ENCODE data around the gene COL18A1. TPM values are rescaled to one million over a fixed set of nuclear protein-coding genes. Genes with fewer than 3 reads are reported as not detected.

The COL18A1 gene
- total and polyA plus RNA-seq, 9 of the 15 experiments (the other 6 are each of a cell fraction or from before 2014, with no cell fraction given) = 0.14 to 16.4 (median 2.0) TPM

DNA sequence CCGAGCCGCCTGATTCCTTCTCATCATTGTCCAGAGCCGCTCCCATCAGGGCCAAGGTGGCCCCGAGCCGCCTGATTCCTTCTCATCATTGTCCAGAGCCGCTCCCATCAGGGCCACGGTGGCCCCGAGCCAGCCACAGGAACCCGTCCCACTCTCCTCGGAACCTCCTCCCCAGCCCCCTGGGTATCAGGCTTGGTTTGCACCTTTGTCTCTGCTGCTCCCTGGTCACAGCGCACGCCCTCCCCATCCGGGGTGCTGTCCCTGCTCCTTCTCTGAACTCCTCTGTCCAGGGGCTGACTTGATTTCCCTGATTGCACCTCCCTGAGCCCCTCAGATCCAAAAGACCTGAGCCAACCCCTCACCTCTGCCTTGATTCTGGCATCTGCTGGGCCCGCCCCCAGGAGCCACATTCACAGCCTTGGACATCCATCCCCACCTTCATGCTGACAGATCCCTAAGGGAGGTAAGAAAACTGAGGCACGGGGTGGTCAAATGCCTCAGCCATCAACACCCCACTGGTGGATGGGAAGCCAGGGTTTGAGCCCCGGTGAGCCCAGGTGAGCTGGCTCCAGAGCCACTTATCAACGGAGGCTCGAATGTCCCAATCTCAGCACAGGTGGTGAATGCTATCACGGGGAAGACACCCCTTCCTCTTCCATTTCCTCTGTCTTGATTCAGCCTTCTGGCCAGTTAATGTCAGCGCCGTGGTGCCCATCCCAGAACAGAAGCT lies 25.6 kb upstream of the COL18A1 start:
- no peak overlapping the region for H2AFZ ChIP-seq (ENCODE audit: low read depth, low read length)
- H3K27me3 ChIP-seq (ENCODE audit: control insufficient read depth in 2 of 2, insufficient read depth in 2 of 2, low read length in 2 of 2) = peaks cover 25 to 66% of the 10 kb centered on the region in 2 experiments; a peak in 4 of 5 replicates
- FAIRE-seq (no peak), DNase-seq (ENCODE audit: extremely low read depth in 1 of 4, low spot score in 3 of 4) (no peak), ATAC-seq (no peak)
- H3K9ac ChIP-seq (ENCODE audit: insufficient read depth in 1 of 2, low read depth in 2 of 2, low read length in 2 of 2) = no peak overlapping the region
- H3K9me3 ChIP-seq (replicated peaks; ENCODE audit: control insufficient read depth, insufficient read depth, low read depth, low read length) = peaks cover 5% of the 10 kb centered on the region; the same call in 1 of the 2 replicates
- intact Hi-C loops (cut with micrococcal nuclease) (no loop called here), in situ Hi-C loops (cut with MboI) (no loop called here)
- no peak overlapping the region for H3K27ac ChIP-seq (ENCODE audit: extremely low read depth, low read depth, low read length)
- CTCF ChIA-PET (ENCODE audit: low intra/inter-chr PET ratio) = no interaction called here
- no peak overlapping the region for H3K4me2 ChIP-seq (ENCODE audit: insufficient read depth, low read length)
- no peaks in the 10 kb centered on the region for H3K79me2 ChIP-seq (ENCODE audit: control insufficient read depth, insufficient read depth, low read length)
- no TSS peak for BruUV-seq (replicated peaks)
- H3K4me1 ChIP-seq (replicated peaks in 1 of 2; ENCODE audit: control insufficient read depth in 2 of 2, insufficient read depth in 2 of 2, low read length in 2 of 2) = peaks cover 6 to 45% of the 10 kb centered on the region in 2 experiments; a peak in 3 of 5 replicates
- WGBS (ENCODE audit: insufficient coverage, low coverage, missing lambda C conversion rate) = 10% methylated on average over 18 of the region's 21 CpGs
- peaks cover 5% of the 10 kb centered on the region for H4K20me1 ChIP-seq (replicated peaks; ENCODE audit: control insufficient read depth, insufficient read depth, low read length)
- H3K36me3 ChIP-seq (ENCODE audit: control insufficient read depth, insufficient read depth, low read length) = no peaks in the 10 kb centered on the region
- no peaks in the 10 kb centered on the region for H3K9me1 ChIP-seq (ENCODE audit: control insufficient read depth, insufficient read depth, low read length)
- POLR2A ChIA-PET = no interaction called here
- H3K4me3 ChIP-seq = no peak overlapping the region
- TF ChIP-seq, protein P1, sequence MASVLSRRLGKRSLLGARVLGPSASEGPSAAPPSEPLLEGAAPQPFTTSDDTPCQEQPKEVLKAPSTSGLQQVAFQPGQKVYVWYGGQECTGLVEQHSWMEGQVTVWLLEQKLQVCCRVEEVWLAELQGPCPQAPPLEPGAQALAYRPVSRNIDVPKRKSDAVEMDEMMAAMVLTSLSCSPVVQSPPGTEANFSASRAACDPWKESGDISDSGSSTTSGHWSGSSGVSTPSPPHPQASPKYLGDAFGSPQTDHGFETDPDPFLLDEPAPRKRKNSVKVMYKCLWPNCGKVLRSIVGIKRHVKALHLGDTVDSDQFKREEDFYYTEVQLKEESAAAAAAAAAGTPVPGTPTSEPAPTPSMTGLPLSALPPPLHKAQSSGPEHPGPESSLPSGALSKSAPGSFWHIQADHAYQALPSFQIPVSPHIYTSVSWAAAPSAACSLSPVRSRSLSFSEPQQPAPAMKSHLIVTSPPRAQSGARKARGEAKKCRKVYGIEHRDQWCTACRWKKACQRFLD (CRISPR knock-in tag; IDR thresholded peaks at IDR 0.05) = no peak
- TF ChIP-seq NONO (IDR thresholded peaks at IDR 0.05; ENCODE audit: low read depth in 2 of 2, low read length in 1 of 2) = no peak
- no peak for TF ChIP-seq NR2C1 (IDR thresholded peaks at IDR 0.05)
- TF ChIP-seq NR2C1 (tag; IDR thresholded peaks at IDR 0.05) = no peak
- no peak for TF ChIP-seq RAD51 (IDR thresholded peaks at IDR 0.05; ENCODE audit: borderline replicate concordance, low read depth)
- TF ChIP-seq, protein P2, sequence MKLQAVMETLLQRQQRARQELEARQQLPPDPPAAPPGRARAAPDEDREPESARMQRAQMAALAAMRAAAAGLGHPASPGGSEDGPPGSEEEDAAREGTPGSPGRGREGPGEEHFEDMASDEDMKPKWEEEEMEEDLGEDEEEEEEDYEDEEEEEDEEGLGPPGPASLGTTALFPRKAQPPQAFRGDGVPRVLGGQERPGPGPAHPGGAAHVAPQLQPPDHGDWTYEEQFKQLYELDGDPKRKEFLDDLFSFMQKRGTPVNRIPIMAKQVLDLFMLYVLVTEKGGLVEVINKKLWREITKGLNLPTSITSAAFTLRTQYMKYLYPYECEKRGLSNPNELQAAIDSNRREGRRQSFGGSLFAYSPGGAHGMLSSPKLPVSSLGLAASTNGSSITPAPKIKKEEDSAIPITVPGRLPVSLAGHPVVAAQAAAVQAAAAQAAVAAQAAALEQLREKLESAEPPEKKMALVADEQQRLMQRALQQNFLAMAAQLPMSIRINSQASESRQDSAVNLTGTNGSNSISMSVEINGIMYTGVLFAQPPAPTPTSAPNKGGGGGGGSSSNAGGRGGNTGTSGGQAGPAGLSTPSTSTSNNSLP (IDR thresholded peaks at IDR 0.05; ENCODE audit: borderline replicate concordance, low read depth, low read length) = no peak
- TF ChIP-seq PHB2 (IDR thresholded peaks at IDR 0.05; ENCODE audit: low read depth) = no peak
- no peak for TF ChIP-seq TRIM28 (IDR thresholded peaks at IDR 0.05)
- no peak for TF ChIP-seq RFX7 (CRISPR knock-in tag; IDR thresholded peaks at IDR 0.05)
- TF ChIP-seq, protein P3, sequence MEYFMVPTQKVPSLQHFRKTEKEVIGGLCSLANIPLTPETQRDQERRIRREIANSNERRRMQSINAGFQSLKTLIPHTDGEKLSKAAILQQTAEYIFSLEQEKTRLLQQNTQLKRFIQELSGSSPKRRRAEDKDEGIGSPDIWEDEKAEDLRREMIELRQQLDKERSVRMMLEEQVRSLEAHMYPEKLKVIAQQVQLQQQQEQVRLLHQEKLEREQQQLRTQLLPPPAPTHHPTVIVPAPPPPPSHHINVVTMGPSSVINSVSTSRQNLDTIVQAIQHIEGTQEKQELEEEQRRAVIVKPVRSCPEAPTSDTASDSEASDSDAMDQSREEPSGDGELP (CRISPR knock-in tag; IDR thresholded peaks at IDR 0.05; ENCODE audit: borderline replicate concordance) = no peak
- no peak for TF ChIP-seq FOXJ3 (CRISPR knock-in tag; IDR thresholded peaks at IDR 0.05)
- no peak for TF ChIP-seq ZNF253 (CRISPR knock-in tag; conservative IDR thresholded peaks at IDR 0.05)
- TF ChIP-seq, protein P4, sequence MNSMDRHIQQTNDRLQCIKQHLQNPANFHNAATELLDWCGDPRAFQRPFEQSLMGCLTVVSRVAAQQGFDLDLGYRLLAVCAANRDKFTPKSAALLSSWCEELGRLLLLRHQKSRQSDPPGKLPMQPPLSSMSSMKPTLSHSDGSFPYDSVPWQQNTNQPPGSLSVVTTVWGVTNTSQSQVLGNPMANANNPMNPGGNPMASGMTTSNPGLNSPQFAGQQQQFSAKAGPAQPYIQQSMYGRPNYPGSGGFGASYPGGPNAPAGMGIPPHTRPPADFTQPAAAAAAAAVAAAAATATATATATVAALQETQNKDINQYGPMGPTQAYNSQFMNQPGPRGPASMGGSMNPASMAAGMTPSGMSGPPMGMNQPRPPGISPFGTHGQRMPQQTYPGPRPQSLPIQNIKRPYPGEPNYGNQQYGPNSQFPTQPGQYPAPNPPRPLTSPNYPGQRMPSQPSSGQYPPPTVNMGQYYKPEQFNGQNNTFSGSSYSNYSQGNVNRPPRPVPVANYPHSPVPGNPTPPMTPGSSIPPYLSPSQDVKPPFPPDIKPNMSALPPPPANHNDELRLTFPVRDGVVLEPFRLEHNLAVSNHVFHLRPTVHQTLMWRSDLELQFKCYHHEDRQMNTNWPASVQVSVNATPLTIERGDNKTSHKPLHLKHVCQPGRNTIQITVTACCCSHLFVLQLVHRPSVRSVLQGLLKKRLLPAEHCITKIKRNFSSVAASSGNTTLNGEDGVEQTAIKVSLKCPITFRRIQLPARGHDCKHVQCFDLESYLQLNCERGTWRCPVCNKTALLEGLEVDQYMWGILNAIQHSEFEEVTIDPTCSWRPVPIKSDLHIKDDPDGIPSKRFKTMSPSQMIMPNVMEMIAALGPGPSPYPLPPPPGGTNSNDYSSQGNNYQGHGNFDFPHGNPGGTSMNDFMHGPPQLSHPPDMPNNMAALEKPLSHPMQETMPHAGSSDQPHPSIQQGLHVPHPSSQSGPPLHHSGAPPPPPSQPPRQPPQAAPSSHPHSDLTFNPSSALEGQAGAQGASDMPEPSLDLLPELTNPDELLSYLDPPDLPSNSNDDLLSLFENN (IDR thresholded peaks at IDR 0.05; ENCODE audit: low read depth in 2 of 2, low read length in 2 of 2) = no peak
- TF ChIP-seq FOXM1 (IDR thresholded peaks at IDR 0.05; ENCODE audit: low read depth) = no peak
- no peak for TF ChIP-seq FOXM1 (CRISPR knock-in tag; IDR thresholded peaks at IDR 0.05; ENCODE audit: low read depth)
